ENCODE results near the gene CEPT1. TPM values are rescaled to one million over a fixed set of nuclear protein-coding genes. Genes with fewer than 3 reads are reported as not detected.
"Not testable (repeated sequence)": the region's sequence is repeated elsewhere in the genome, so short reads cannot be mapped to it uniquely, and the experiment has no call there.

CEPT1 gene
- total RNA-seq, 1 donor from 2014 or later = 53.4 TPM

GRCh38 chr1:111214074-111214801 lies 74.2 kb downstream of the CEPT1 start:
- intact Hi-C loops (cut with DNase I) = no loop called here

GRCh38 chr1:111214884-111215283 lies 74.9 kb downstream of the CEPT1 start:
- TF ChIP-seq CTCF (IDR thresholded peaks at IDR 0.05) = no peak
- Histone ChIP-seq H3K36me3 (no peaks in the 10 kb centered on the region), H3K9me3 (no peaks in the 10 kb centered on the region), H3K4me1 (peaks cover 38% of the 10 kb centered on the region), H3K4me3 (no peak overlapping the region), H3K27me3 (ENCODE audit: low read depth) (no peaks in the 10 kb centered on the region), H3K27ac (no peak overlapping the region)
- DNase-seq (no peak), ATAC-seq (no peak)
- intact Hi-C loops (cut with DNase I) = no loop called here

More at GRCh38 chr1:111214074-111214801, 74.2 kb downstream of the CEPT1 start:
- H3K9me3 ChIP-seq = no peaks in the 10 kb centered on the region
- no peak overlapping the region for H3K27ac ChIP-seq
- DNase-seq = no peak
- no peak overlapping the region for H3K4me3 ChIP-seq
- TF ChIP-seq CTCF (IDR thresholded peaks at IDR 0.05) = no peak
- no peaks in the 10 kb centered on the region for H3K27me3 ChIP-seq (ENCODE audit: low read depth)
- H3K36me3 ChIP-seq = no peaks in the 10 kb centered on the region
- no peak for ATAC-seq
- H3K4me1 ChIP-seq = peaks cover 32% of the 10 kb centered on the region

GRCh38 chr1:111215285-111215684 lies 75.3 kb downstream of the CEPT1 start:
- H3K27me3 ChIP-seq (ENCODE audit: low read depth); H3K36me3 ChIP-seq; intact Hi-C loops (cut with DNase I); DNase-seq; H3K9me3 ChIP-seq; H3K27ac ChIP-seq; ATAC-seq; H3K4me3 ChIP-seq: not testable (repeated sequence)
- peaks cover 42% of the 10 kb centered on the region for H3K4me1 ChIP-seq

GRCh38 chr1:111216751-111217150 lies 76.7 kb downstream of the CEPT1 start:
- TF ChIP-seq CTCF (IDR thresholded peaks at IDR 0.05) = no peak
- Histone ChIP-seq H3K4me3 (no peak overlapping the region), H3K27me3 (ENCODE audit: low read depth) (no peaks in the 10 kb centered on the region), H3K27ac (no peak overlapping the region), H3K36me3 (no peaks in the 10 kb centered on the region), H3K4me1 (peaks cover 56% of the 10 kb centered on the region), H3K9me3 (no peaks in the 10 kb centered on the region)
- ATAC-seq (no peak), DNase-seq (no peak)
- intact Hi-C loops (cut with DNase I) = no loop called here

GRCh38 chr1:111217183-111217910 lies 77.3 kb downstream of the CEPT1 start:
- no peak for DNase-seq
- no peak overlapping the region for H3K27ac ChIP-seq
- H3K27me3 ChIP-seq (ENCODE audit: low read depth) = no peaks in the 10 kb centered on the region
- no peaks in the 10 kb centered on the region for H3K9me3 ChIP-seq
- no peak for ATAC-seq
- no peak for TF ChIP-seq CTCF (IDR thresholded peaks at IDR 0.05)
- H3K4me1 ChIP-seq = peaks cover 62% of the 10 kb centered on the region
- no peak overlapping the region for H3K4me3 ChIP-seq
- intact Hi-C loops (cut with DNase I) = no loop called here
- H3K36me3 ChIP-seq = no peaks in the 10 kb centered on the region

Data from lower lobe of right lung (tissue), 2 donors.